Measurements from ENCODE around the gene CLEC19A.

The CLEC19A gene

GRCh38 chr16:19238406-19238805 is 47.1 kb upstream of the CLEC19A start:
- no peak overlapping the region for H2AFZ ChIP-seq (ENCODE audit: low read length)
- peaks cover 43% of the 10 kb centered on the region; the same call in 1 of the 2 replicates for H3K9me3 ChIP-seq (ENCODE audit: insufficient read depth, low read depth, low read length)
- H3F3A ChIP-seq (ENCODE audit: low read depth): no peaks in the 10 kb centered on the region
- no peaks in the 10 kb centered on the region for H3K27me3 ChIP-seq (ENCODE audit: insufficient read depth, low read length, poor library complexity, severe bottlenecking)
- H3K36me3 ChIP-seq (ENCODE audit: insufficient read depth, low read length): no peaks in the 10 kb centered on the region
- no peak overlapping the region for H3K4me2 ChIP-seq (ENCODE audit: low read depth, low read length, poor library complexity, severe bottlenecking)
- H3K79me2 ChIP-seq (ENCODE audit: insufficient read depth, low read length): no peaks in the 10 kb centered on the region
- H3K9me2 ChIP-seq (replicated peaks; ENCODE audit: low read depth, low read length): no peaks in the 10 kb centered on the region
- no peaks in the 10 kb centered on the region for H4K20me1 ChIP-seq (ENCODE audit: insufficient read depth, low read length, poor library complexity, severe bottlenecking)
- no peak overlapping the region for H3K4me3 ChIP-seq (ENCODE audit: low read length, poor library complexity, severe bottlenecking)
- no peaks in the 10 kb centered on the region for H3K4me1 ChIP-seq (ENCODE audit: insufficient read depth, low read length, poor library complexity, severe bottlenecking)
- H3K9ac ChIP-seq (ENCODE audit: low read depth, low read length, poor library complexity, severe bottlenecking): no peak overlapping the region
- no peak for TF ChIP-seq EZH2phosphoT487 (IDR thresholded peaks at IDR 0.05; ENCODE audit: borderline replicate concordance)
- TF ChIP-seq CTCF (conservative IDR thresholded peaks at IDR 0.05; ENCODE audit: low read length): no peak

- Histone ChIP-seq H3K79me2 (ENCODE audit: insufficient read depth, low read length) (no peaks in the 10 kb centered on the region), H3K9me2 (replicated peaks; ENCODE audit: low read depth, low read length) (no peaks in the 10 kb centered on the region), H3K9ac (ENCODE audit: low read depth, low read length, poor library complexity, severe bottlenecking) (no peak overlapping the region), H3K4me3 (ENCODE audit: low read length, poor library complexity, severe bottlenecking) (no peak overlapping the region), H3K36me3 (ENCODE audit: insufficient read depth, low read length) (no peaks in the 10 kb centered on the region), H4K20me1 (ENCODE audit: insufficient read depth, low read length, poor library complexity, severe bottlenecking) (no peaks in the 10 kb centered on the region), H3K4me2 (ENCODE audit: low read depth, low read length, poor library complexity, severe bottlenecking) (no peak overlapping the region), H2AFZ (ENCODE audit: low read length) (no peak overlapping the region), H3F3A (ENCODE audit: low read depth) (no peaks in the 10 kb centered on the region), H3K4me1 (ENCODE audit: insufficient read depth, low read length, poor library complexity, severe bottlenecking) (no peaks in the 10 kb centered on the region), H3K9me3 (ENCODE audit: insufficient read depth, low read depth, low read length) (peaks cover 40% of the 10 kb centered on the region; the same call in 1 of the 2 replicates), H3K27me3 (ENCODE audit: insufficient read depth, low read length, poor library complexity, severe bottlenecking) (no peaks in the 10 kb centered on the region)
- TF ChIP-seq CTCF (conservative IDR thresholded peaks at IDR 0.05; ENCODE audit: low read length) (no peak), EZH2phosphoT487 (IDR thresholded peaks at IDR 0.05; ENCODE audit: borderline replicate concordance) (no peak)
These were observed 45.9 kb upstream of the CLEC19A start for GRCh38 chr16:19239511-19240155.

GRCh38 chr16:19240494-19240893 is 45.0 kb upstream of the CLEC19A start:
- Histone ChIP-seq H3K4me1 (ENCODE audit: insufficient read depth, low read length, poor library complexity, severe bottlenecking) (no peaks in the 10 kb centered on the region), H2AFZ (ENCODE audit: low read length) (no peak overlapping the region), H3K36me3 (ENCODE audit: insufficient read depth, low read length) (no peaks in the 10 kb centered on the region), H3K9ac (ENCODE audit: low read depth, low read length, poor library complexity, severe bottlenecking) (no peak overlapping the region), H3F3A (ENCODE audit: low read depth) (no peaks in the 10 kb centered on the region), H4K20me1 (ENCODE audit: insufficient read depth, low read length, poor library complexity, severe bottlenecking) (no peaks in the 10 kb centered on the region), H3K9me3 (ENCODE audit: insufficient read depth, low read depth, low read length) (peaks cover 32% of the 10 kb centered on the region; the same call in 1 of the 2 replicates), H3K9me2 (replicated peaks; ENCODE audit: low read depth, low read length) (no peaks in the 10 kb centered on the region), H3K4me3 (ENCODE audit: low read length, poor library complexity, severe bottlenecking) (no peak overlapping the region), H3K79me2 (ENCODE audit: insufficient read depth, low read length) (no peaks in the 10 kb centered on the region), H3K27me3 (ENCODE audit: insufficient read depth, low read length, poor library complexity, severe bottlenecking) (no peaks in the 10 kb centered on the region), H3K4me2 (ENCODE audit: low read depth, low read length, poor library complexity, severe bottlenecking) (no peak overlapping the region)
- TF ChIP-seq CTCF (conservative IDR thresholded peaks at IDR 0.05; ENCODE audit: low read length): no peak
- no peak for TF ChIP-seq EZH2phosphoT487 (IDR thresholded peaks at IDR 0.05; ENCODE audit: borderline replicate concordance)

Data from Loucy (cell line).